ENCODE results near the gene HIC1. TPM values are rescaled to one million over a fixed set of nuclear protein-coding genes. Genes with fewer than 3 reads are reported as not detected.

Gene HIC1
- total and polyA plus RNA-seq, 2 experiments from 2014 or later, result 0.17 to 0.26 TPM

GRCh38 chr17:2107506-2107905, 52.6 kb downstream of the HIC1 start (continued):
- TF ChIP-seq CTCF (conservative IDR thresholded peaks at IDR 0.05; ENCODE audit: low read depth in 2 of 2) (no peak), EZH2phosphoT487 (IDR thresholded peaks at IDR 0.05; ENCODE audit: unreplicated experiment) (no peak), NANOG (IDR thresholded peaks at IDR 0.05; ENCODE audit: borderline replicate concordance) (no peak), ETS1 (IDR thresholded peaks at IDR 0.05) (no peak), JUNB (IDR thresholded peaks at IDR 0.05; ENCODE audit: unreplicated experiment) (no peak), CREB1 (CRISPR knock-in tag; IDR thresholded peaks at IDR 0.05; ENCODE audit: low read depth) (no peak), ZNF331 (CRISPR knock-in tag; IDR thresholded peaks at IDR 0.05; ENCODE audit: low read depth) (no peak)

GRCh38 chr17:2108170-2108569, 53.3 kb downstream of the HIC1 start:
- H3K36me3 ChIP-seq (ENCODE audit: insufficient read depth), result no peaks in the 10 kb centered on the region
- TF ChIP-seq ZNF331 (CRISPR knock-in tag; IDR thresholded peaks at IDR 0.05; ENCODE audit: low read depth) (no peak), ZNF114 (CRISPR knock-in tag; IDR thresholded peaks at IDR 0.05) (no peak), ZNF462 (CRISPR knock-in tag; IDR thresholded peaks at IDR 0.05) (no peak), CREB1 (CRISPR knock-in tag; IDR thresholded peaks at IDR 0.05; ENCODE audit: low read depth) (no peak), EZH2 (IDR thresholded peaks at IDR 0.05; ENCODE audit: low read depth, unreplicated experiment) (no peak), ETS1 (IDR thresholded peaks at IDR 0.05) (no peak), EZH2phosphoT487 (IDR thresholded peaks at IDR 0.05; ENCODE audit: unreplicated experiment) (no peak), STAT1 (IDR thresholded peaks at IDR 0.05; ENCODE audit: unreplicated experiment) (no peak), POLR2AphosphoS5 (IDR thresholded peaks at IDR 0.05; ENCODE audit: low read depth) (no peak), CTCF (conservative IDR thresholded peaks at IDR 0.05; ENCODE audit: low read depth in 2 of 2) (no peak), NANOG (IDR thresholded peaks at IDR 0.05; ENCODE audit: borderline replicate concordance) (no peak), JUNB (IDR thresholded peaks at IDR 0.05; ENCODE audit: unreplicated experiment) (no peak)

More at GRCh38 chr17:2108170-2108569, 53.3 kb downstream of the HIC1 start:
- no peaks in the 10 kb centered on the region for H3K9me3 Mint-ChIP-seq
- peaks cover 7% of the 10 kb centered on the region; the same call in 1 of the 3 replicates for H3K4me1 Mint-ChIP-seq
- no peaks in the 10 kb centered on the region; the same call in 1 of the 2 replicates for H3K79me2 ChIP-seq (replicated peaks; ENCODE audit: insufficient read depth)
- H3K36me3 Mint-ChIP-seq (ENCODE audit: low read depth), result no peaks in the 10 kb centered on the region
- no peak overlapping the region for H3K27ac Mint-ChIP-seq
- no peak for DNase-seq (ENCODE audit: low spot score)
- H3F3A ChIP-seq (replicated peaks; ENCODE audit: low read depth), result no peaks in the 10 kb centered on the region
- no peak for ATAC-seq
- no peaks in the 10 kb centered on the region for H3K4me1 ChIP-seq (ENCODE audit: insufficient read depth)
- no peaks in the 10 kb centered on the region for H3K27me3 ChIP-seq (ENCODE audit: insufficient read depth)
- no peaks in the 10 kb centered on the region for H3K9me2 ChIP-seq (ENCODE audit: insufficient read depth)
- no peak overlapping the region for H3K4me3 ChIP-seq
- no peak overlapping the region for H3K4me3 Mint-ChIP-seq
- H4K20me1 ChIP-seq (replicated peaks; ENCODE audit: insufficient read depth), result no peaks in the 10 kb centered on the region
- H3K27me3 Mint-ChIP-seq (ENCODE audit: insufficient read depth, low read depth, poor library complexity), result peaks cover 1% of the 10 kb centered on the region
- H3K27ac ChIP-seq (ENCODE audit: low read depth), result peak overlapping the region; percentile 3; the same call in 1 of the 2 replicates
- H3K4me2 ChIP-seq, result no peak overlapping the region
- no peak overlapping the region for H2AFZ ChIP-seq

All from GM23338 (cell line).